KOPT-K1 (cell line): ENCODE data around the gene SPINK1.
"Not testable (repeated sequence)": the region's sequence is repeated elsewhere in the genome, so short reads cannot be mapped to it uniquely, and the experiment has no call there.

Experiments
- H3K27ac ChIP-seq: fragments of 200-600 bp; sonication (generic); 2 replicates; pipeline ENCODE4 v1.5.1; 2016; ENCODE audit warnings: antibody characterized with exemption, mild to moderate bottlenecking, low read depth, low read length; ENCODE audit not compliant: poor library complexity, severe bottlenecking
- H3K36me3 ChIP-seq: fragments of 200-600 bp; sonication (generic); 2 replicates; pipeline ENCODE4 v1.5.1; 2017; ENCODE audit warnings: antibody characterized with exemption, mild to moderate bottlenecking, low read length, moderate library complexity; ENCODE audit not compliant: insufficient read depth
- H3K9me3 ChIP-seq: fragments of 200-600 bp; sonication (generic); 2 replicates; pipeline ENCODE4 v1.5.1; 2017; ENCODE audit warnings: antibody characterized with exemption, low read length, mild to moderate bottlenecking; ENCODE audit not compliant: insufficient read depth, poor library complexity, severe bottlenecking

SPINK1 gene

GRCh38 chr5:147803161-147803560 is 28.3 kb downstream of the SPINK1 start:
- not testable (repeated sequence) for H3K27ac ChIP-seq, H3K36me3 ChIP-seq, H3K9me3 ChIP-seq

DNA sequence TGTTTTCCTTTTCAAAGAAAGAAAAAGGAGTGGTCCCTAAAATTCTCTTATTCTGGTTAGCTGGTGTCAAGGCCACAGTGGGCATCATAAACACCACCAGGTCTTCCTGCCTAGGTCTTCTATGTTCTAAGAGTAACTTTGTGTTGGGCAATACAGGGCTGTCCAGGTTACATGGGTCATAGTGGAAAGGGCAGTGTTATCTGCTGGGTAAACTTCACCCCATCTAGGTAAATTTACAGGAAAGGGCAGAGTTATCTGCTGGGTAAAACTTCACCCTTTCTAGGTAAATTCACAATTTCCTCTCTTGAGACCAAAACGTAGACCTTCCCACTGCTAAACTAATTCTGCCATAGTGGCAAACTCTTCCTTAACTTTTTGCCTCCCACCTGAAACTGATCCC is 30.0 kb downstream of the SPINK1 start:
- Histone ChIP-seq H3K9me3 (no peaks in the 10 kb centered on the region), H3K36me3 (no peaks in the 10 kb centered on the region), H3K27ac (no peak overlapping the region)

DNA sequence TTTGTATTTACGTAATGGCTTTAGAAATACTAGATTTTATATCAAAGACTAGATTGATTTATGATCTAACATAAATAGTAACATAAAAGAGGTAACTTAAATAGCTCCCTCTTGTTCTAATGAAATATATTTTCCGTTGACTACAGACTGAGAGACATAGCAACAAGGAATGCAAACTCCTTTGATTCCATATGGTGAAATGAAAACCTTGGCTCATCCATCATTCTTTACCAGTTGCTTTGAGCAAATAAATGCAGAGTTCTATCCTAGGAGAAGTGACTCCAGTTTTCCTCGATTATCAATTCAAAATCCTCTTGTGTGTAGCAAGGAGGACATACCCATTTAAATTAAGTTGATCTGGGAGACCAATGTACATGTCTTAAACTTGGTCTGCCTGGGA is 31.0 kb downstream of the SPINK1 start:
- Histone ChIP-seq H3K9me3 (no peaks in the 10 kb centered on the region), H3K36me3 (no peaks in the 10 kb centered on the region), H3K27ac (no peak overlapping the region)

GRCh38 chr5:147796556-147797308 is 34.7 kb downstream of the SPINK1 start:
- no peaks in the 10 kb centered on the region for H3K9me3 ChIP-seq
- no peaks in the 10 kb centered on the region for H3K36me3 ChIP-seq
- H3K27ac ChIP-seq = no peak overlapping the region

DNA sequence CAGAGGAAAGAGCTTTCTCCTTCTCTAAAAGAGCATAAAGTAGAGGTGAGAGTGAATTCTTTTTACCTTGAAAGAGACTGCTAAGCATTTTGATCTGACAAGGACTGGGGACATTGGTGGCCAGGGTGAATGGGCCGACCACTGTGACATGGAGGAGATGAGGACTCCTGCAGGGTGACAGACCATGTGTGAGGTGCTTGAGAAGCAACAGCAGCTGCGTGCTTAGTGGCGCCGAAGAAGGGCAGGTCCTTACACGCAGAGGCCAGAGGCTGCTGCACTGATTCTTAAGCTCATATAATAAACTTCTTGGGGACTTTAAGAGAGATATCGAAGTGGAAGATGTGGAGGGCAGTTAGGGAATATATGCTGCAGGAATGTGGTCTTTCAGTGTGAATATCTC is 40.3 kb downstream of the SPINK1 start:
- H3K36me3 ChIP-seq = no peaks in the 10 kb centered on the region
- no peaks in the 10 kb centered on the region for H3K9me3 ChIP-seq
- no peak overlapping the region for H3K27ac ChIP-seq

DNA sequence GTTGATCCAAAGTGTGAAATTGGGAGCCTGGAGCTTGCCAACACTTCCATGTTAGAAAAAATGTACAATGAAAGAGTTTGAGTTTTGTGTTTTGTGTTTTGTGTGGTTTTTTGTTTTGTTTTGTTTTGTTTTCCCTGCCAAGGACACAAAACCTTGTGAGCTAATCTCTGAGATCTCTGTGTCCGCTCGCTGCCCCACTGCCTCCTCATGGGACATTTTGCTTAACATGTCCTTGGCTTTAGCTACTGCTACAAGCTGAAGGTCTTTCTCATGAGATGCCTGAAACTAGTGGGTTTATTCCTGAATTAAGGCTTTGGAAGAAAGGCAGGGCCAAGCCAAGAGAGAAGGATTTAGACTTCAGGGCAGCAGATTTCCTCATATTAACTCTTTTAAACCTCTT is 41.7 kb downstream of the SPINK1 start:
- no peaks in the 10 kb centered on the region for H3K36me3 ChIP-seq
- no peaks in the 10 kb centered on the region for H3K9me3 ChIP-seq
- H3K27ac ChIP-seq = no peak overlapping the region

GRCh38 chr5:147788023-147788422 is 43.4 kb downstream of the SPINK1 start:
- H3K9me3 ChIP-seq = no peaks in the 10 kb centered on the region
- no peaks in the 10 kb centered on the region for H3K36me3 ChIP-seq
- no peak overlapping the region for H3K27ac ChIP-seq

DNA sequence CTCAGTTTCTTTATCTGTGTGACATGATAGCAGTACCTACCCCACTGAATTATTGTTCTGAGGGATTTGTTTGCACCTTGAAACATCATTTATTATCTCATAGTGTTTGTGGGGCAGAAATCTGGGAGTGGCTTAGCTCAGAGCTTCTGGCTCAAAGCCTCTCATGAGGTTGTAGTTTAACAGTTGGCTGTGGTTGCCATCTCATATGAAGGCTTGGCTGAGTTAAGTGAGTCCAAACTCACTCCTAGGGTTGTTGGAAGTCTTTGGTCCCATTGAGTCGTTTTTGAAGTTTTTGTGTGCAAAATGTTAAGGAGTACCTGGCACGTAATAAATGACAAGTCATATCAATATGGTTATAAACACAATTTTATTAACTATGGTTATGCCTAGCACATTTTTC is 45.3 kb downstream of the SPINK1 start:
- H3K9me3 ChIP-seq = no peaks in the 10 kb centered on the region
- no peaks in the 10 kb centered on the region for H3K36me3 ChIP-seq

GRCh38 chr5:147784146-147784987 is 47.1 kb downstream of the SPINK1 start:
- Histone ChIP-seq H3K36me3 (no peaks in the 10 kb centered on the region), H3K9me3 (no peaks in the 10 kb centered on the region), H3K27ac (no peak overlapping the region)

More for the DNA sequence above, 45.3 kb downstream of the SPINK1 start:
- H3K27ac ChIP-seq = no peak overlapping the region

GRCh38 chr5:147782110-147783028 is 49.1 kb downstream of the SPINK1 start, which contains the start of gene JAKMIP2:
JAKMIP2 (minus strand) TSS chr5:147782728; CDS start chr5:147671806, 110,922 bp downstream.
- Histone ChIP-seq H3K36me3 (no peaks in the 10 kb centered on the region), H3K9me3 (no peaks in the 10 kb centered on the region), H3K27ac (peak within 1 kb of the TSS; percentile 71)

DNA sequence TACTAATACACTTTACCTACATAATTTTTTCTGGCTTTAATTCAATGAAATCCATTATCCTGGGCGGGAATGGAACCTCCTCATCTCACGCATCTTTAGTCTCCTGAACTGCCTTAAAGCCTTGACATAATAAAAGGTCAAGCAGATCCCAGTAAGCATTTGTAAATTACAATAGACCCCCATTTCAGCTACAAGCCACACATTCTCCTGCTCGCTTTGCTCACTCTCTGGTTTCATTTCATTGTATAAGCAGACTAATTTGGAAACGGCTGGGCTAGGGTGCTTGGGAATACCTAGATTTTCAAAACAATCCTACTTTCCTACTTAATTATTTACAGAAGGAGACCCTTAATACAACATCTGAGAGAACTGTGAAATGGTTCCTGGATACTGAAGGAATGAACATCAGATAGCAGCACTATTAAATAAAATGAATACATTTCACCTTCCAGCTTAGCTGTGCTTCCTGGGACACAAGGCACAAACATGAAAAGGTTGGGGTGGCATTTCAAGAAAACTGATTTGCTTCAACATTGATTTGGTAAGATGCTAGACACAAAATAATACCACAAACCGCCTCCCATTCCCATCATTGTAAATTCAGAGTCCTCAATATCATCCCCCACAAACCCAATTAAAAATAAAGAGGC is 50.4 kb downstream of the SPINK1 start:
- peak overlapping the region; percentile 71 for H3K27ac ChIP-seq
- no peaks in the 10 kb centered on the region for H3K36me3 ChIP-seq
- H3K9me3 ChIP-seq = no peaks in the 10 kb centered on the region

- H3K9me3 ChIP-seq = no peaks in the 10 kb centered on the region
- no peak overlapping the region for H3K27ac ChIP-seq
These were observed 51.8 kb downstream of the SPINK1 start for GRCh38 chr5:147779694-147780093.

DNA sequence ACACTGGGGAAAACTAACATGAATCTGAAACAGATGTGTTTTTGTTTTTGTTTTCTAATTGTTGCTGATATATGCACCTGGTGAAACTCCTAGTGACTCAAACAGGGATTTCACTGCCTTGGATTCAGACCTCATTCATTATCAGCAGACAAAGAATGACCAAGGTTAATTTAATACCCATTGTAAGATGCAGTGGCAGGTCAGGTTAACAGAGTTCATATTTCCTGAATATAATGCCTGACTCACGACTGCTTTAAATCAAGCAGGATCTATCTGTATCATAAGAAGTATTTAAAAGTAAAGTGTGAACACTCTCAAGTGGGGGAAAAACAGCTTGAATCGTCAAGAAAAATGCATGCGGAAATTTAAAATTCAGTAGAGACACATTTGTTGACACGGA is 54.5 kb downstream of the SPINK1 start:
- Histone ChIP-seq H3K9me3 (no peaks in the 10 kb centered on the region), H3K27ac (no peak overlapping the region), H3K36me3 (no peaks in the 10 kb centered on the region)

More at GRCh38 chr5:147779694-147780093, 51.8 kb downstream of the SPINK1 start:
- no peaks in the 10 kb centered on the region for H3K36me3 ChIP-seq
